ENCODE measurements around the gene RPL32. TPM values are rescaled to one million over a fixed set of nuclear protein-coding genes. Genes with fewer than 3 reads are reported as not detected.

Gene RPL32
- total and polyA plus RNA-seq, 4 donors, result 218 to 1,124 (median 577) TPM

DNA sequence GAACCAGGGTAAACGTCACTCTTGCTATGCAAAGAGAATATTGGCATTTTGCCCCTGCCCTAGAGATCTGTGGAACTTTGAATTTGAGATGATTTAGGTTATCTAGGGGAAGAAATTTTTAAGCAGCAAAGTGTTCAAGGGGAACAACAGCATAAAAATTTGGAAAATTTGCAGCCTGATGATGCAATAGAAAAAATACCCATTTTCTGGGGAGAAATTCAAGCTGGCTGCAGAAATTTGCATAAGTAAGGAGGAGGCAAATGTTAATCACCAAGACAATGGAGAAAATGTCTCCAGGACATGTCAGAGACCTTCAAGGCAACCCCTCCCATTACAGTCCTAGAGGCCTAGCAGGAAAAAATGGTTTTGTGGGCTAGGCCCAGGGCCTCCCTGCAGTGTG, 4.4 kb upstream of the RPL32 start:
- Histone ChIP-seq H3K9me3 (ENCODE audit: control insufficient read depth in 4 of 4, low read length in 3 of 4) (no peaks in the 10 kb centered on the region), H3K9ac (ENCODE audit: low read depth in 1 of 2, low read length in 2 of 2) (no peak overlapping the region), H3K36me3 (ENCODE audit: control insufficient read depth in 4 of 4, insufficient read depth in 3 of 4, low read depth in 1 of 4, low read length in 3 of 4) (no peaks in the 10 kb centered on the region), H3K27me3 (ENCODE audit: control insufficient read depth in 4 of 4, insufficient read depth in 4 of 4, low read length in 3 of 4) (no peaks in the 10 kb centered on the region), H3K4me3 (ENCODE audit: low read depth in 1 of 3, low read length in 3 of 3) (no peak overlapping the region), H3K4me1 (ENCODE audit: control insufficient read depth in 4 of 4, insufficient read depth in 4 of 4, low read length in 3 of 4) (peaks cover 0 to 3% (median 1%) of the 10 kb centered on the region in 4 donors), H3K27ac (ENCODE audit: low read depth in 1 of 2, low read length in 2 of 2) (no peak overlapping the region)
- DNase-seq (ENCODE audit: low spot score), result no peak
- TF ChIP-seq YY1 (IDR thresholded peaks at IDR 0.05) (no peak), RAD21 (IDR thresholded peaks at IDR 0.05) (no peak), FOXA1 (IDR thresholded peaks at IDR 0.05) (no peak), GABPA (IDR thresholded peaks at IDR 0.05 in 1 of 2, conservative IDR thresholded peaks at IDR 0.05 in 1 of 2) (no peak), EGR1 (IDR thresholded peaks at IDR 0.05; ENCODE audit: low read depth in 2 of 2) (no peak), HNF4G (IDR thresholded peaks at IDR 0.05) (no peak), JUND (IDR thresholded peaks at IDR 0.05) (no peak), HNF4A (conservative IDR thresholded peaks at IDR 0.05) (no peak), TAF1 (conservative IDR thresholded peaks at IDR 0.05) (no peak), FOXA2 (IDR thresholded peaks at IDR 0.05) (no peak), SP1 (IDR thresholded peaks at IDR 0.05) (no peak)
- TF ChIP-seq, protein P1, sequence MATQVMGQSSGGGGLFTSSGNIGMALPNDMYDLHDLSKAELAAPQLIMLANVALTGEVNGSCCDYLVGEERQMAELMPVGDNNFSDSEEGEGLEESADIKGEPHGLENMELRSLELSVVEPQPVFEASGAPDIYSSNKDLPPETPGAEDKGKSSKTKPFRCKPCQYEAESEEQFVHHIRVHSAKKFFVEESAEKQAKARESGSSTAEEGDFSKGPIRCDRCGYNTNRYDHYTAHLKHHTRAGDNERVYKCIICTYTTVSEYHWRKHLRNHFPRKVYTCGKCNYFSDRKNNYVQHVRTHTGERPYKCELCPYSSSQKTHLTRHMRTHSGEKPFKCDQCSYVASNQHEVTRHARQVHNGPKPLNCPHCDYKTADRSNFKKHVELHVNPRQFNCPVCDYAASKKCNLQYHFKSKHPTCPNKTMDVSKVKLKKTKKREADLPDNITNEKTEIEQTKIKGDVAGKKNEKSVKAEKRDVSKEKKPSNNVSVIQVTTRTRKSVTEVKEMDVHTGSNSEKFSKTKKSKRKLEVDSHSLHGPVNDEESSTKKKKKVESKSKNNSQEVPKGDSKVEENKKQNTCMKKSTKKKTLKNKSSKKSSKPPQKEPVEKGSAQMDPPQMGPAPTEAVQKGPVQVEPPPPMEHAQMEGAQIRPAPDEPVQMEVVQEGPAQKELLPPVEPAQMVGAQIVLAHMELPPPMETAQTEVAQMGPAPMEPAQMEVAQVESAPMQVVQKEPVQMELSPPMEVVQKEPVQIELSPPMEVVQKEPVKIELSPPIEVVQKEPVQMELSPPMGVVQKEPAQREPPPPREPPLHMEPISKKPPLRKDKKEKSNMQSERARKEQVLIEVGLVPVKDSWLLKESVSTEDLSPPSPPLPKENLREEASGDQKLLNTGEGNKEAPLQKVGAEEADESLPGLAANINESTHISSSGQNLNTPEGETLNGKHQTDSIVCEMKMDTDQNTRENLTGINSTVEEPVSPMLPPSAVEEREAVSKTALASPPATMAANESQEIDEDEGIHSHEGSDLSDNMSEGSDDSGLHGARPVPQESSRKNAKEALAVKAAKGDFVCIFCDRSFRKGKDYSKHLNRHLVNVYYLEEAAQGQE (IDR thresholded peaks at IDR 0.05), result no peak
- TF ChIP-seq, protein P2, sequence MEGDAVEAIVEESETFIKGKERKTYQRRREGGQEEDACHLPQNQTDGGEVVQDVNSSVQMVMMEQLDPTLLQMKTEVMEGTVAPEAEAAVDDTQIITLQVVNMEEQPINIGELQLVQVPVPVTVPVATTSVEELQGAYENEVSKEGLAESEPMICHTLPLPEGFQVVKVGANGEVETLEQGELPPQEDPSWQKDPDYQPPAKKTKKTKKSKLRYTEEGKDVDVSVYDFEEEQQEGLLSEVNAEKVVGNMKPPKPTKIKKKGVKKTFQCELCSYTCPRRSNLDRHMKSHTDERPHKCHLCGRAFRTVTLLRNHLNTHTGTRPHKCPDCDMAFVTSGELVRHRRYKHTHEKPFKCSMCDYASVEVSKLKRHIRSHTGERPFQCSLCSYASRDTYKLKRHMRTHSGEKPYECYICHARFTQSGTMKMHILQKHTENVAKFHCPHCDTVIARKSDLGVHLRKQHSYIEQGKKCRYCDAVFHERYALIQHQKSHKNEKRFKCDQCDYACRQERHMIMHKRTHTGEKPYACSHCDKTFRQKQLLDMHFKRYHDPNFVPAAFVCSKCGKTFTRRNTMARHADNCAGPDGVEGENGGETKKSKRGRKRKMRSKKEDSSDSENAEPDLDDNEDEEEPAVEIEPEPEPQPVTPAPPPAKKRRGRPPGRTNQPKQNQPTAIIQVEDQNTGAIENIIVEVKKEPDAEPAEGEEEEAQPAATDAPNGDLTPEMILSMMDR (IDR thresholded peaks at IDR 0.05; ENCODE audit: low read depth, low read length, missing input control), result no peak
- TF ChIP-seq, protein P3, sequence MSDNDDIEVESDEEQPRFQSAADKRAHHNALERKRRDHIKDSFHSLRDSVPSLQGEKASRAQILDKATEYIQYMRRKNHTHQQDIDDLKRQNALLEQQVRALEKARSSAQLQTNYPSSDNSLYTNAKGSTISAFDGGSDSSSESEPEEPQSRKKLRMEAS (IDR thresholded peaks at IDR 0.05), result no peak
- TF ChIP-seq, protein P4, sequence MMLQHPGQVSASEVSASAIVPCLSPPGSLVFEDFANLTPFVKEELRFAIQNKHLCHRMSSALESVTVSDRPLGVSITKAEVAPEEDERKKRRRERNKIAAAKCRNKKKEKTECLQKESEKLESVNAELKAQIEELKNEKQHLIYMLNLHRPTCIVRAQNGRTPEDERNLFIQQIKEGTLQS (IDR thresholded peaks at IDR 0.05), result no peak
- 38% methylated on average over 1 of the region's 1 CpG for WGBS

DNA sequence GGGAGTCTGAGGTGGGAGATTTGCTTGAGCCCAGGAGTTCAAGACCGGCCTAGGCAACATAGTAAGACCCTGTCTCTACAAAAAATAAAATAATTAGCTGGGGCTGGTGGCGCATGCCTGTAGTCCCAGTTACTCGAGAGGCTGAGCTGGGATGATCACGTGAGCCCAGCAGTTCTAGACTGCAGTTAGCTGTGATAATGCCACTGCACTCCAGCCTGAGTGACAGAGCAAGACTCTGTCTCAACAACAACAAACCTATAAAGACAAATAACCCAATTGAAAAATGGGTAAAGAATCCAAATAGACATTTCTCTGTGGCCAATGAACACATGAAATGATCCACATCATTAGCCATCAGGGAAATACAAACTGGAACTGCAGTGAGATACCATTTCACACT, 1.1 kb upstream of the RPL32 start:
- no peak overlapping the region for H3K9ac ChIP-seq (ENCODE audit: low read depth in 1 of 2, low read length in 2 of 2)
- H3K36me3 ChIP-seq (ENCODE audit: control insufficient read depth in 4 of 4, insufficient read depth in 3 of 4, low read depth in 1 of 4, low read length in 3 of 4), result peaks cover 4 to 23% (median 18%) of the 10 kb centered on the region in 4 donors
- DNase-seq (ENCODE audit: low spot score), result no peak
- no peaks in the 10 kb centered on the region for H3K9me3 ChIP-seq (ENCODE audit: control insufficient read depth in 4 of 4, low read length in 3 of 4)
- H3K4me1 ChIP-seq (ENCODE audit: control insufficient read depth in 4 of 4, insufficient read depth in 4 of 4, low read length in 3 of 4), result peaks cover 8 to 34% (median 29%) of the 10 kb centered on the region in 4 donors
- no peak overlapping the region for H3K4me3 ChIP-seq (ENCODE audit: low read depth in 1 of 3, low read length in 3 of 3)
- no peaks in the 10 kb centered on the region for H3K27me3 ChIP-seq (ENCODE audit: control insufficient read depth in 4 of 4, insufficient read depth in 4 of 4, low read length in 3 of 4)
- H3K27ac ChIP-seq (ENCODE audit: low read depth in 1 of 2, low read length in 2 of 2), result no peak overlapping the region
- WGBS, result 98% methylated on average over 4 of the region's 4 CpGs
- TF ChIP-seq FOXA1 (IDR thresholded peaks at IDR 0.05) (no peak), RXRA (IDR thresholded peaks at IDR 0.05) (no peak), HNF4A (conservative IDR thresholded peaks at IDR 0.05) (no peak), GABPA (IDR thresholded peaks at IDR 0.05 in 1 of 2, conservative IDR thresholded peaks at IDR 0.05 in 1 of 2) (no peak), SP1 (IDR thresholded peaks at IDR 0.05) (no peak), RAD21 (IDR thresholded peaks at IDR 0.05) (no peak), FOXA2 (IDR thresholded peaks at IDR 0.05) (no peak), YY1 (IDR thresholded peaks at IDR 0.05) (no peak), TAF1 (conservative IDR thresholded peaks at IDR 0.05) (no peak), JUND (IDR thresholded peaks at IDR 0.05) (no peak), HNF4G (IDR thresholded peaks at IDR 0.05) (no peak), EGR1 (IDR thresholded peaks at IDR 0.05; ENCODE audit: low read depth in 2 of 2) (no peak), NR2F2 (IDR thresholded peaks at IDR 0.05) (no peak)
- TF ChIP-seq, protein P4 (IDR thresholded peaks at IDR 0.05), result no peak
- TF ChIP-seq, protein P1 (IDR thresholded peaks at IDR 0.05), result no peak
- TF ChIP-seq, protein P3 (IDR thresholded peaks at IDR 0.05), result no peak
- TF ChIP-seq, protein P2 (IDR thresholded peaks at IDR 0.05; ENCODE audit: low read depth, low read length, missing input control), result no peak
